GM18907 (cell line): ENCODE results near the gene AADACL4.
"Not testable (repeated sequence)": the region's sequence is repeated elsewhere in the genome, so short reads cannot be mapped to it uniquely, and the experiment has no call there.

Experiments
- ATAC-seq: cut with Tn5 transposase; IDR thresholded peaks from one replicate; pipeline ENCODE4 v1.9.1; 2021; ENCODE audit warnings: mild to moderate bottlenecking, moderate library complexity; ENCODE audit not compliant: unreplicated experiment

Gene AADACL4

GRCh38 chr1:12629511-12629956 lies 14.4 kb upstream of the AADACL4 start:
- ATAC-seq, result no peak

GRCh38 chr1:12629985-12630760 lies 13.7 kb upstream of the AADACL4 start:
- no peak for ATAC-seq

GRCh38 chr1:12630946-12631530 lies 12.8 kb upstream of the AADACL4 start:
- ATAC-seq, result no peak

GRCh38 chr1:12631571-12631970 lies 12.3 kb upstream of the AADACL4 start:
- no peak for ATAC-seq

GRCh38 chr1:12634156-12634555 lies 9.7 kb upstream of the AADACL4 start:
- no peak for ATAC-seq

DNA sequence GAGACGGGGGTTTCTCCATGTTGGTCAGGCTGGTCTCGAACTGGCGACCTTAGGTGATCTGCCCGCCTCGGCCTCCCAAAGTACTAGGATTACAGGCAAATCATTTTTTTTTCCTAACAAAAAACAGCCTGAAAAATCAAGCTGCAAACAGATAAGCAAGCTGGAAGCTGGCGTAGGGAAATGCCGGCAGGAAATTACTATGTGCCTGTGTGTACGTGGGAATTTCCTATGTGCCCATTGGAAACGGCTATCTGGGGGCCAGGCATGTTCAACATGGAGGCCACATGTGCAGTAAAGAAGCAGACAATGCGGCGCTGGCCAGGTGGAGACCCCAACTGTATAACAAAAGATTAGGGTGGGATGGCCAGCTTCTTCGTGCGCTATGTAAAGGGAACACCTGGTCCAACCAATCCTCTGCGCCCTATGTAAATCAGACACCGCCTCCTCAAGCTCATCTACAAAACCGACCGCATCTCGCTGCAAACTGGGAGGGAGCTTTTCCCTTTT lies 9.1 kb upstream of the AADACL4 start:
- ATAC-seq, result no peak

GRCh38 chr1:12636098-12636950 lies 7.6 kb upstream of the AADACL4 start:
- no peak for ATAC-seq

- no peak for ATAC-seq
Measured at GRCh38 chr1:12637693-12638092, 6.2 kb upstream of the AADACL4 start.

DNA sequence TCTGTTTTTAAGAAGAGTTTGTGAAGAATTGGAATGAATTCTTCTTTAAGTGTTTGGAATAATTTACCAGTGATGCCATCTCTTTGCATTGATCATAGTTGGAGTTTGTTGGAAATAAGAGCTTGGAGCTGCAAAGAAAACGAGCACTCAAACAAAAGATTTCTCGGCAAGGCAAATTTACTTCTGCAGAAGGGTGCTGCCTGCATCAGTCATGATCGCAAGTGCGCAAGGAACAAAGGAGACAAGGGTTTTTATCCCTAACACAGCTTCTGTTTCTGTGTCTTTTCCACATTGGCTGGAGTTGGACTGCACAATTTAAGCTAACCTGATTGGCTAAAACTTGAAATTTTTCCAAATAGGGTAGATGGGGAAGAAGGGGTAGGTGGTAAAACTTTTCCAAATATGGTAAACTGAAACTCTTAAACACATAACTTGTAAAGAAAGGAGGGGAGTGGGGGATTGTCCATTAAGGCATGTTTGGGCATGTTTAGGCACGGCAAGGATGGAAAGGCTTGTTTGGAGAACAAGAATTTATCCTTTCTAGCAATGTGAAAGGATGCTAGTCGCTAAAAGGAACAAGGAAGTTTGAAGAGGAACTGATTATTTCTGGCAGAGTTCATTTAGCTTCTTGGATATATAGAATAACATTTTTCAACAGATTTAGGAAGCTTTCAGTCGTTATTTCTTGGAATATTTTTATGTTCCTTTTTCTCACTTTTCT lies 3.5 kb upstream of the AADACL4 start:
- ATAC-seq, result no peak

DNA sequence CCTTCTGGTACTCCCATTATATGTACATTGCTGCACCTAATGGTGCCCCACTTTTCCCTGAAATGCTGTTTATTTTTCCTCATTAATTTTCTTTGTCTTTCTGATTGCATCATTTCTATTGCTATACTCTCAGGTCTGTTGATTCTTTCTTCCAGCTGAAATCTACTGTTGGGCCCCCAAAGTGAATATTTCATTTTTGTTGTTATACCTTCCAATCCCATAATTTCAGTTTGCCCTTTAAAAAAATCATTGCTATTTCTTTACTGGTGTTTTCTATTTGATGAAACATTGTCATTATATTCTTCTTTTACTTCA lies 3.0 kb upstream of the AADACL4 start:
- no peak for ATAC-seq

GRCh38 chr1:12643079-12643478 lies 806 bp upstream of the AADACL4 start:
- no peak for ATAC-seq

- no peak for ATAC-seq
Measured at GRCh38 chr1:12644237-12644636, 352 bp downstream of the AADACL4 start.

DNA sequence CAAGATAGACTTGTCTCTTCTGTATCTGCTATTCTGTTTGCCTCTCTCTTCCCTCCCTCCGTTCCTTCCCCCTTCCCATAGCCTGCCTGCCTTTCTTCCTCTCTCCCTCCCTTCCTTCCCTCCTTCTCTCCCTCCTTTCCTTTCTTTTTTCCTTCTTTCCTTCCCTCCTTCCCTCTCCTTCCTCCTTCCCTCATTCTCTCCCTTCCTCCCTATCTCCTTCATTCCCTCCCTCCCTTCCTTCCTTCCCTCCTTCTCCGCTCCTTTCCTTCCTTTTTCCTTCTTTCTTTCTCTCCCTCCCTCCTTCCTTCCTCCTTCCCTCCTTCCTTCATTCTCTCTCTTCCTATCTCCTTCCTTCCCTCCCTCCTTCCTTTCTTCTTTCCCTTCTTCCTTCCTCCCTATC lies 944 bp downstream of the AADACL4 start:
- no peak for ATAC-seq

DNA sequence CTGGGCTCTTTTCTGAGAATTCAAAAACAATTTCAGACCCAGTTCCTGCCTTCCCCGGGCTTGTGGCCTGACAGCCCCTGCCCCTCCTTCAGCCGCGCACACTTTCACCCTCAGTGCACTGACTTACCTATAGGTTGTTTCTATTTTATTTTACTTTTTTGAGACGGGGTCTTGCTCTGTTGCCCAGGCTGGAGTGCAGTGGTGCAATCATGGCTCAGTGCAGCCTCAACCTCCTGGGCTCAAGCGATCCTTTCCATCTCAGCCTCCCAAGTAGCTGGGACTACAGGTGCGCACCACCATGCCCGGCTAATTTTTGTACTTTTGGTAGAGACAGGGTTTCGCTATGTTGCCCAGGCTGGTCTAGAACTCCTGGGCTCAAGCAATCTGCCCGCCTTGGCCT lies 1.5 kb downstream of the AADACL4 start:
- not testable (repeated sequence) for ATAC-seq

- no peak for ATAC-seq
Measured at GRCh38 chr1:12648741-12649140, 4.9 kb downstream of the AADACL4 start.

GRCh38 chr1:12649971-12650421 lies 6.1 kb downstream of the AADACL4 start:
- no peak for ATAC-seq

GRCh38 chr1:12654004-12654567 lies 10.2 kb downstream of the AADACL4 start:
- no peak for ATAC-seq

GRCh38 chr1:12654657-12655056 lies 10.8 kb downstream of the AADACL4 start:
- ATAC-seq, result no peak

GRCh38 chr1:12656575-12656974 lies 12.7 kb downstream of the AADACL4 start:
- ATAC-seq, result no peak

- no peak for ATAC-seq
Measured at GRCh38 chr1:12657060-12657884, 13.4 kb downstream of the AADACL4 start.
